Smooth muscle cell (in vitro differentiated cells): ENCODE data around the gene LIN7A. TPM values are rescaled to one million over a fixed set of nuclear protein-coding genes. Genes with fewer than 3 reads are reported as not detected.

Experiments
- DNase-seq: peaks from one replicate; lab custom pipeline; 2025; ENCODE audit not compliant: unreplicated experiment; lab: John Stamatoyannopoulos, UW
- H2AFZ ChIP-seq: fragments of 200-600 bp; sonication (generic); 2 replicates; pipeline ENCODE4 v1.6.0; 2016; ENCODE audit warnings: antibody characterized with exemption, low read depth, mild to moderate bottlenecking
- H3F3A ChIP-seq: fragments of 200-600 bp; sonication (generic); 2 replicates; pipeline ENCODE4 v1.6.0; 2017; ENCODE audit warnings: antibody characterized with exemption, low read depth
- H3K27ac ChIP-seq: fragments of 200-600 bp; sonication (generic); 2 replicates; pipeline ENCODE4 v1.5.1; 2016; ENCODE audit warnings: low read depth, mild to moderate bottlenecking
- H3K27me3 ChIP-seq: fragments of 200-600 bp; sonication (generic); 2 replicates; pipeline ENCODE4 v1.6.1; 2016; ENCODE audit warnings: low read depth, mild to moderate bottlenecking
- H3K36me3 ChIP-seq: fragments of 200-600 bp; sonication (generic); 2 replicates; pipeline ENCODE4 v1.5.1; 2016; ENCODE audit warnings: low read depth
- H3K4me1 ChIP-seq: fragments of 200-600 bp; sonication (generic); 2 replicates; pipeline ENCODE4 v1.5.1; 2016; ENCODE audit warnings: low read depth
- H3K4me2 ChIP-seq: fragments of 200-600 bp; sonication (generic); 2 replicates; pipeline ENCODE4 v1.6.0; 2016; ENCODE audit warnings: mild to moderate bottlenecking
- H3K4me3 ChIP-seq: fragments of 200-600 bp; sonication (generic); 2 replicates; pipeline ENCODE4 v1.5.1; 2016; ENCODE audit warnings: mild to moderate bottlenecking
- H3K79me2 ChIP-seq: fragments of 200-600 bp; sonication (generic); 2 replicates; pipeline ENCODE4 v1.6.0; 2016; ENCODE audit warnings: low read depth, mild to moderate bottlenecking
- H3K9ac ChIP-seq: fragments of 200-600 bp; sonication (generic); 2 replicates; pipeline ENCODE4 v1.6.0; 2016; ENCODE audit warnings: low read depth
- H3K9me3 ChIP-seq: fragments of 200-600 bp; sonication (generic); replicated peaks from 2 replicates; pipeline ENCODE4 v1.5.1; 2016; ENCODE audit warnings: low read depth
- H4K20me1 ChIP-seq: fragments of 200-600 bp; sonication (generic); 2 replicates; pipeline ENCODE4 v1.6.0; 2016; ENCODE audit warnings: low read depth
- WGBS: methylation state at CpG from one replicate; pipeline ENCODE4 v1.1.7; 2016; ENCODE audit warnings: low lambda C conversion rate; 5-methylcytosine and 5-hydroxymethylcytosine counted together
- polyA plus RNA-seq: library from polyadenylated mRNA; unstranded; fragments of >200 nt; fragmentation: Nextera tagmentation; extraction: Ambion mirVana; gene quantifications from 2 replicates; pipeline ENCODE4 v1.2.1, GENCODE V29; 2016
- total RNA-seq: library from RNA; depleted of rRNA; stranded (reverse); fragments of >200 nt; gene quantifications from 2 replicates; pipeline ENCODE4 v1.2.3, GENCODE V29; 2014
- TF ChIP-seq, protein P1 (sequence below): fragments of 200-600 bp; sonication (generic); IDR thresholded peaks from 2 replicates; pipeline ENCODE4 v1.5.1; 2017; ENCODE audit warnings: borderline replicate concordance, mild to moderate bottlenecking, antibody characterized with exemption; ENCODE audit not compliant: insufficient read depth, poor library complexity, severe bottlenecking

The LIN7A gene
- total and polyA plus RNA-seq, 2 experiments from 2014 or later = 2.0 to 3.2 TPM

DNA sequence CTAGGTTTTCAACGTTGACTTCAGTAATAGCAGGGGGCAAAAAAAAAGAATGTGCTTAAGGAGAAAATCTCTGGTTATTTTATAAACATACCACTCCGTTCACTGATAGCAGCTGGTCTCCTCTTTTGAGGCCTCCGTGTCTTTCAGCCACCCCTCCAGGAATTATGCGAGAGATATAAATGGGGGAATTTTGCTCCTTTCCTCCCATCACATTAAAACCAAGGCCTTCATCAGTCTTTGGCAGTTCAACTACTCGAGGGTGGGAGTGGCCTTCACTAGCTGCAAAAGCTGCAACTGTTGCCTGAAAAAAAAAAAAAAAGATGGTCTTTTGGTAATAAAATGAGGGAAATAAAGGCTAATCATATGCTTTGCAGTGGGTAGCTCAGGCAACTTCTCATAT, 92.1 kb downstream of the LIN7A start:
- no peaks in the 10 kb centered on the region for H4K20me1 ChIP-seq
- no peaks in the 10 kb centered on the region for H3K9me3 ChIP-seq
- no peak overlapping the region for H3K4me3 ChIP-seq
- TF ChIP-seq, protein P1, sequence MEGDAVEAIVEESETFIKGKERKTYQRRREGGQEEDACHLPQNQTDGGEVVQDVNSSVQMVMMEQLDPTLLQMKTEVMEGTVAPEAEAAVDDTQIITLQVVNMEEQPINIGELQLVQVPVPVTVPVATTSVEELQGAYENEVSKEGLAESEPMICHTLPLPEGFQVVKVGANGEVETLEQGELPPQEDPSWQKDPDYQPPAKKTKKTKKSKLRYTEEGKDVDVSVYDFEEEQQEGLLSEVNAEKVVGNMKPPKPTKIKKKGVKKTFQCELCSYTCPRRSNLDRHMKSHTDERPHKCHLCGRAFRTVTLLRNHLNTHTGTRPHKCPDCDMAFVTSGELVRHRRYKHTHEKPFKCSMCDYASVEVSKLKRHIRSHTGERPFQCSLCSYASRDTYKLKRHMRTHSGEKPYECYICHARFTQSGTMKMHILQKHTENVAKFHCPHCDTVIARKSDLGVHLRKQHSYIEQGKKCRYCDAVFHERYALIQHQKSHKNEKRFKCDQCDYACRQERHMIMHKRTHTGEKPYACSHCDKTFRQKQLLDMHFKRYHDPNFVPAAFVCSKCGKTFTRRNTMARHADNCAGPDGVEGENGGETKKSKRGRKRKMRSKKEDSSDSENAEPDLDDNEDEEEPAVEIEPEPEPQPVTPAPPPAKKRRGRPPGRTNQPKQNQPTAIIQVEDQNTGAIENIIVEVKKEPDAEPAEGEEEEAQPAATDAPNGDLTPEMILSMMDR = no peak
- H3F3A ChIP-seq = no peaks in the 10 kb centered on the region
- no peak overlapping the region for H2AFZ ChIP-seq
- H3K4me2 ChIP-seq = no peak overlapping the region
- H3K27ac ChIP-seq = no peak overlapping the region
- no peaks in the 10 kb centered on the region for H3K36me3 ChIP-seq
- DNase-seq = no peak
- H3K9ac ChIP-seq = no peak overlapping the region
- no peaks in the 10 kb centered on the region for H3K4me1 ChIP-seq
- H3K27me3 ChIP-seq = no peaks in the 10 kb centered on the region
- H3K79me2 ChIP-seq = no peaks in the 10 kb centered on the region
- 61% methylated on average over 5 of the region's 5 CpGs for WGBS

GRCh38 chr12:80843969-80844368, 93.8 kb downstream of the LIN7A start:
- Histone ChIP-seq H3K27ac (no peak overlapping the region), H3K27me3 (no peaks in the 10 kb centered on the region), H3F3A (no peaks in the 10 kb centered on the region), H4K20me1 (no peaks in the 10 kb centered on the region), H3K79me2 (no peaks in the 10 kb centered on the region), H3K9me3 (no peaks in the 10 kb centered on the region), H2AFZ (no peak overlapping the region), H3K4me3 (no peak overlapping the region), H3K9ac (no peak overlapping the region), H3K36me3 (no peaks in the 10 kb centered on the region), H3K4me2 (no peak overlapping the region), H3K4me1 (no peaks in the 10 kb centered on the region)
- 97% methylated on average over 1 of the region's 1 CpG for WGBS
- TF ChIP-seq, protein P1 = no peak
- DNase-seq = no peak

DNA sequence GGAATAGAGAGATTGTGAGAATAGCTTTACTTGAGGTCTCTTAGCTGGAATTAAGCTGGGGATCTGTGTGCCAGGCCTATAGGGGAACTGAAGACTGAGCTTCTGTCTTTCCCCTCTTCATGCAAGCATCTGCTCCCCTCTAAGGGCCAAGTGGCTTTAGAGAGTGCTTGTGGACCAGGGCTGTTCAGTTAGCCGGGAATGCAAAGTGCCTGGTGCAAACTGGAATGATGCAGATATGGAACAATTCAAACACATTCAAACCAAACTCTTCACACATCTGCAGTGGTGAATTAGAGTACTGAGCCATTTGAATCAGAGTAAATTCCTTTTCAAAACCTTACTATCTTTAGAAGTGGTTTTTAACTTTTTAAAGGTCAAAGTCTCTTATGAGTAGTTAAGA, 99.0 kb downstream of the LIN7A start:
- H3K9me3 ChIP-seq = no peaks in the 10 kb centered on the region
- no peaks in the 10 kb centered on the region for H3K36me3 ChIP-seq
- H4K20me1 ChIP-seq = no peaks in the 10 kb centered on the region
- no peaks in the 10 kb centered on the region for H3K79me2 ChIP-seq
- 44% methylated on average over 1 of the region's 1 CpG for WGBS
- TF ChIP-seq, protein P1 = no peak
- no peak overlapping the region for H3K9ac ChIP-seq
- no peak overlapping the region for H3K27ac ChIP-seq
- H2AFZ ChIP-seq = no peak overlapping the region
- H3K27me3 ChIP-seq = no peaks in the 10 kb centered on the region
- DNase-seq = no peak
- no peak overlapping the region for H3K4me3 ChIP-seq
- no peaks in the 10 kb centered on the region for H3K4me1 ChIP-seq
- no peaks in the 10 kb centered on the region for H3F3A ChIP-seq
- no peak overlapping the region for H3K4me2 ChIP-seq

- no peaks in the 10 kb centered on the region for H3K4me1 ChIP-seq
- TF ChIP-seq, protein P1 = no peak
- no peaks in the 10 kb centered on the region for H3K9me3 ChIP-seq
- H3K79me2 ChIP-seq = no peaks in the 10 kb centered on the region
- H2AFZ ChIP-seq = no peak overlapping the region
- no peaks in the 10 kb centered on the region for H4K20me1 ChIP-seq
- no peaks in the 10 kb centered on the region for H3K27me3 ChIP-seq
- 51% methylated on average over 4 of the region's 4 CpGs for WGBS
- H3F3A ChIP-seq = no peaks in the 10 kb centered on the region
- no peak overlapping the region for H3K9ac ChIP-seq
- no peak overlapping the region for H3K27ac ChIP-seq
- H3K4me3 ChIP-seq = no peak overlapping the region
- no peak for DNase-seq
- no peaks in the 10 kb centered on the region for H3K36me3 ChIP-seq
- no peak overlapping the region for H3K4me2 ChIP-seq
These were observed 99.6 kb downstream of the LIN7A start for GRCh38 chr12:80838024-80838658.
